Measurements from ENCODE around the gene FAM98C.
A peak's percentile ranks its signal among the peaks of the same experiment; 100 is the strongest.

Gene FAM98C

DNA sequence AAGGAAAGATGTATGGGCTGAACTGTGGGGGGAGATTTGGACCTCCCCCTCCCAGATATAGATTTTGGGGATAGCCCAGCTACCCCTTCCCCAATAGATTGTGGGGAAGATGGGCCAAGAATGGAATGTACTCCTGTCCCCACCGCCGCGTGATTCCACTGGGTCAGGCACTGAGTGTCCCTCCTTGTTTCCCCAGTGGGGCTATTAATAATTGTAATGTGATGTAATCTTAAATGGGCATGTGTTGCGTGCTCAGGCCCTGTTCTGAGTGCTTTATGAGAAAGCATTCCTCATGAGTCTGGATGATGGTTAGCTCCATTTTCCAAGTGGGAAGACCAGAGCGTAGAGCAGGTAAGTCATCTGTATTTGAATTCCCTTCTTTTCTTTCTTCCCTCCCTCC lies 27.1 kb upstream of the FAM98C start:
- TF ChIP-seq POLR2A (IDR thresholded peaks at IDR 0.05; ENCODE audit: low read depth, low read length) (no peak), POU2F2 (IDR thresholded peaks at IDR 0.05; ENCODE audit: low read depth, low read length) (no peak), SPI1 (IDR thresholded peaks at IDR 0.05; ENCODE audit: low read depth, low read length) (no peak), POLR2AphosphoS5 (IDR thresholded peaks at IDR 0.05; ENCODE audit: low read depth, low read length) (no peak), PAX5 (IDR thresholded peaks at IDR 0.05; ENCODE audit: insufficient read depth, low read length, severe bottlenecking) (no peak), TAF1 (IDR thresholded peaks at IDR 0.05; ENCODE audit: low read depth, low read length) (no peak)
- FAIRE-seq (no peak), DNase-seq (ENCODE audit: insufficient read length, low spot score) (no peak)

DNA sequence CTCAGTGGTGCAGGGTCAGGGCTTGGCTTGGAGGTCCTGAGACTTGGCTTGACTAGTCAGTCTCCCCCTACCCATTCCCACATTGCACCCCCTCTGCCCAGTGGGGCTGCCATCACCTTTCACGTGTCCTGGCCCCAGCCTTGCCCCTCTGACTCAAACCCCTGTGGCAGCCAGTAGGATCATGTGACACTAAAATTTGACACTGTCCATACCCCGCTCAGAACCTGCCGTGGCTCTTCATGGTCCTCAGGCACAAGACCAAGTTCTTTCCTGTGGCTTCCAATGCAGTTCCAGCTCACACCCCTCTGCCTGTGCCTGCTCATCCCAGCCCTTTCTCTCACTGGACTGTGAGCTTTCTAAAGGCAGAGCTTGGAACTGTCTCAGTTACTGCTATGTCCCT lies 26.3 kb upstream of the FAM98C start:
- FAIRE-seq = no peak
- DNase-seq (ENCODE audit: insufficient read length, low spot score) = no peak
- TF ChIP-seq POU2F2 (IDR thresholded peaks at IDR 0.05; ENCODE audit: low read depth, low read length) (no peak), SPI1 (IDR thresholded peaks at IDR 0.05; ENCODE audit: low read depth, low read length) (no peak), TAF1 (IDR thresholded peaks at IDR 0.05; ENCODE audit: low read depth, low read length) (no peak), POLR2AphosphoS5 (IDR thresholded peaks at IDR 0.05; ENCODE audit: low read depth, low read length) (no peak), PAX5 (IDR thresholded peaks at IDR 0.05; ENCODE audit: insufficient read depth, low read length, severe bottlenecking) (no peak), POLR2A (IDR thresholded peaks at IDR 0.05; ENCODE audit: low read depth, low read length) (no peak)

DNA sequence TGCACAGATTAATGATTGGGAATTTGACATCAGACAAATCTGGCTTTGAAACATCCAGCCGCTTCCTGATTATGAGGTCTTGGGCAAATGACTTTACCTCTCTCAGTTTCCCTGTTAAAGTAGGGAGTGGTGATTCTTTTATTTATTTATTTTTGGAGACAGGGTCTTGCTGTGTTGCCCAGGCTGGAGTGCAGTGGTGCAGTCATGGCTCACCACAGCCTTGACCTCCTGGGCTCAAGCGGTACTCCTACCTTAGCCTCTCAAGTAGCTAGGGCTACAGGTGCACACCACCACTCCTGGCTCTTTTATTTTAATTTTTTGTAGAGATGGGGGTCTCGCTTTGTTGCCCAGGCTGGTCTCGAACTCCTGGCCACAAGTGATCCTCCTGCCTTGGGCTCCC lies 25.8 kb upstream of the FAM98C start:
- FAIRE-seq = no peak
- DNase-seq (ENCODE audit: insufficient read length, low spot score) = no peak
- no peak for TF ChIP-seq TAF1 (IDR thresholded peaks at IDR 0.05; ENCODE audit: low read depth, low read length)
- TF ChIP-seq POLR2AphosphoS5 (IDR thresholded peaks at IDR 0.05; ENCODE audit: low read depth, low read length) = no peak
- TF ChIP-seq POU2F2 (IDR thresholded peaks at IDR 0.05; ENCODE audit: low read depth, low read length) = no peak
- no peak for TF ChIP-seq SPI1 (IDR thresholded peaks at IDR 0.05; ENCODE audit: low read depth, low read length)
- TF ChIP-seq PAX5 (IDR thresholded peaks at IDR 0.05; ENCODE audit: insufficient read depth, low read length, severe bottlenecking) = no peak
- no peak for TF ChIP-seq POLR2A (IDR thresholded peaks at IDR 0.05; ENCODE audit: low read depth, low read length)

DNA sequence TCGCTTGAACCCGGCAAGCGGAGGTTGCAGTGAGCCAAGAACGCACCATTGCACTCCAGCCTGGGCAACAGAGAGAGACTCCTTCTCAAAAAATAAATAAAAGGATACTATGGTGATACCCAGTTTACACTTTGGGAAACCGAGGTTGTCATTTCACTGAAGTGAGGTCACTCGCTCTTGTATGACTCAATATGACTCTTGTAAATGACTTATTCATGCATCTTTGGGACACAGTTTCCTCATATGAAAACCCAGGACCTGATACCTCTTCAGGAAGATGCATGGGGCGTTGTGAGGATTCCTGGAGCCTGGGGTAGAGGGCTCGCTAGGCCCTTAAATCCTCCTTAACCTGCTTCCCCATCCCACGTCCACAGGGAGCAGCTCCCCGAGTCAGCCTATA lies 24.0 kb upstream of the FAM98C start:
- DNase-seq (ENCODE audit: insufficient read length, low spot score) (no peak), FAIRE-seq (no peak)
- no peak for TF ChIP-seq SPI1 (IDR thresholded peaks at IDR 0.05; ENCODE audit: low read depth, low read length)
- no peak for TF ChIP-seq TAF1 (IDR thresholded peaks at IDR 0.05; ENCODE audit: low read depth, low read length)
- no peak for TF ChIP-seq POLR2AphosphoS5 (IDR thresholded peaks at IDR 0.05; ENCODE audit: low read depth, low read length)
- TF ChIP-seq POU2F2 (IDR thresholded peaks at IDR 0.05; ENCODE audit: low read depth, low read length) = no peak
- no peak for TF ChIP-seq PAX5 (IDR thresholded peaks at IDR 0.05; ENCODE audit: insufficient read depth, low read length, severe bottlenecking)
- no peak for TF ChIP-seq POLR2A (IDR thresholded peaks at IDR 0.05; ENCODE audit: low read depth, low read length)

DNA sequence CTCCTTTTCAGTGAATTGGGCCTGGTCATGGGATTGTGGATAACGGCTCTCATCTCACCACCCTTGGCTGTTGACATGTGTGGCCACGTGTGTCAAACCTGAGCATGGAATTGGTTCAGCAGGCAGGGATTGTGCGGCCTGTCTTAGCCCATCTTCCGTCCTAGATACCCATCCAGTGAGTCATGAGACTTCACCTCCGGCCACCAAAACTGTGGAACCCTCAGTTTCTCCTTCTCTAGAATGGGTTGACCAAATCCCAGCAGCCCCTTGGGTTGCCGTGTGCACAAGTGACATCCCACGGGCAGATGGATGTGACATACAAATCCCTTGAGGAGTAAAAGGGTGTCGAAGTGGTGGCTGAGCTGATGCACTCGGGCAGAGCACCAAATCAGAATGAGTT lies 21.8 kb upstream of the FAM98C start:
- no peak for FAIRE-seq
- TF ChIP-seq POU2F2 (IDR thresholded peaks at IDR 0.05; ENCODE audit: low read depth, low read length) (no peak), SPI1 (IDR thresholded peaks at IDR 0.05; ENCODE audit: low read depth, low read length) (no peak)
- no peak for DNase-seq (ENCODE audit: insufficient read length, low spot score)

DNA sequence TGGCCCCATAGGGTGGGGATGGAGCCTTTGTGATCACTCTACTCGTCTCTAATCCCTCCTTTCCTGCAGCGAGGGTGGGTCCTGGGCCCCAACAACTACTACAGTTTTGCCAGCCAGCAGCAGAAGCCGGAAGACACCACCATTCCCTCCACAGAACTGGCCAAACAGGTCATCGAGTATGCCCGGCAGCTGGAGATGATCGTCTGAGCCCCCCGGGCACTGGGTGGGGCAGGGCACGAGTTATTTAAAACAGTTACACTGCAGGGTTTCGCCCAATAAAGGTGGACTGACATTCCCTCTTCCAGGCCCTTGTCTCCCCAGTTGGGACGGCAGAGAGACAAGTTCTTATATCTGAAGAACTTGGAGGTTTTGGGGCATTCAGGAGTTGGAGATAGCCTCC lies 19.7 kb upstream of the FAM98C start:
- DNase-seq (ENCODE audit: insufficient read length, low spot score) (no peak), FAIRE-seq (no peak)
- TF ChIP-seq SPI1 (IDR thresholded peaks at IDR 0.05; ENCODE audit: low read depth, low read length) (no peak), PAX5 (IDR thresholded peaks at IDR 0.05; ENCODE audit: insufficient read depth, low read length, severe bottlenecking) (no peak), POLR2A (IDR thresholded peaks at IDR 0.05; ENCODE audit: low read depth, low read length) (no peak), TAF1 (IDR thresholded peaks at IDR 0.05; ENCODE audit: low read depth, low read length) (no peak), POLR2AphosphoS5 (IDR thresholded peaks at IDR 0.05; ENCODE audit: low read depth, low read length) (no peak), POU2F2 (IDR thresholded peaks at IDR 0.05; ENCODE audit: low read depth, low read length) (no peak)

DNA sequence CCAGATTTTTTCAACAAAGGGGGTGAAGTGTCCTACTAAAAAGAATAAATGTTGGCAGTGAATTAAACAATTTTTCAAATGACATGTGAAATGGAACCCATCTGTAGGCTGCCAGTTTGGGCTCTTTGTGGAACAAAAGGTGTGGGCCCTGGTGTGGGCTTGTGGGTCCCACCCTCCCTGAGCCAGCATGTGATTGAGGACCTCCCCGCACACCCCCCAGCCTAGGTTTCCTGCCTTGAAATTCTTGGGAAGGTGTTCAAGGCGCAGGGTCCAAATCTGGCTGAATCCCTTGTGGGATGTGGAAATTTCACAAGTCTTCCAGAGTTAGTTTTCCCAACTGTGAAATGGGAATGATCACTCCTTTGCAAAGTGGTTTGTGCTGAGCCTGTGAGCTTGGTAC lies 19.1 kb upstream of the FAM98C start:
- no peak for DNase-seq (ENCODE audit: insufficient read length, low spot score)
- no peak for FAIRE-seq
- TF ChIP-seq PAX5 (IDR thresholded peaks at IDR 0.05; ENCODE audit: insufficient read depth, low read length, severe bottlenecking) (no peak), POLR2AphosphoS5 (IDR thresholded peaks at IDR 0.05; ENCODE audit: low read depth, low read length) (no peak), TAF1 (IDR thresholded peaks at IDR 0.05; ENCODE audit: low read depth, low read length) (no peak), POU2F2 (IDR thresholded peaks at IDR 0.05; ENCODE audit: low read depth, low read length) (no peak), POLR2A (IDR thresholded peaks at IDR 0.05; ENCODE audit: low read depth, low read length) (no peak), SPI1 (IDR thresholded peaks at IDR 0.05; ENCODE audit: low read depth, low read length) (no peak)

DNA sequence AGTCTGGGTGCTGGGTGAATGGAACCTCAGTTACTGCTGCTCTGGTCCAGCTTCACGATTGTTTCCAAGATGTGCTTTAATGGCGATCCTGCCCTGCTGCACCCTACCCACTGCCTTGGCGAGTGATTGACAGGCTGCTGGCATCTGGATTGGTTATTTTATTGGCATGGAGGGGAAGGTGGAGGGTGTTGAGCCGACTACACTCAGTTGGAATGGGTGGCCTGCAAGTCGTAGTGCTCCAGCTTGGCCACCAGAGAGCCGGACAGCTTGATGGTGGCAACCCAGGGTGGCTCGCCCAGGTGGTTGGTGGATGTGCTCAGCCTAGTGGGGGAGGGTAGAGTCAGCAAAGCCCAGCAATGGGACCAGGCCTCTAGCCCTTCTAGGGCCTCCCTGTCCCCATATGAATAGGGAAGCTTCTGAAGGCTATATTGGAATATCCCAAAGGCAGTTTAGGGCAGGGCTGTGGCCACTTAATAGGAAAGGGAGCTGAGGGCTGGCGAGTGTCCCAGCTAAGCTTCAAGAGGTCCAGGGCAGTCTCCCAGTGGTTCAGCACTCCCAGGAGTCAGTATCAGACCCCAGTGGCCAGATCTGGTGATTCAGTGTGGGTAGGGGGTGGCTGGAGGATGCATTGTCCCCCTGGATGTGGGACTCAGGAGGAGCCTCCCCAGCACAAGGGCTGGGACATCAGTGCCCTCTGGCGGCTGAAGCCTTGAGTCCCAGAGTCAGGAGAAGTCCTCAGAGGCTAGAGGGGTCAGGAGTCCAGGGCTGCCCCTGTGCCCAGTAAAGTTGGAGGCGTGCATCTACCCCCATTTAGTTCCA lies 18.5 kb upstream of the FAM98C start:
- DNase-seq (ENCODE audit: insufficient read length, low spot score) (no peak), FAIRE-seq (peak; percentile 61)
- TF ChIP-seq SPI1 (IDR thresholded peaks at IDR 0.05; ENCODE audit: low read depth, low read length) (no peak), POLR2A (IDR thresholded peaks at IDR 0.05; ENCODE audit: low read depth, low read length) (0 out of 2 replicates have a peak, but pooled peaks have one; percentile 14)

DNA sequence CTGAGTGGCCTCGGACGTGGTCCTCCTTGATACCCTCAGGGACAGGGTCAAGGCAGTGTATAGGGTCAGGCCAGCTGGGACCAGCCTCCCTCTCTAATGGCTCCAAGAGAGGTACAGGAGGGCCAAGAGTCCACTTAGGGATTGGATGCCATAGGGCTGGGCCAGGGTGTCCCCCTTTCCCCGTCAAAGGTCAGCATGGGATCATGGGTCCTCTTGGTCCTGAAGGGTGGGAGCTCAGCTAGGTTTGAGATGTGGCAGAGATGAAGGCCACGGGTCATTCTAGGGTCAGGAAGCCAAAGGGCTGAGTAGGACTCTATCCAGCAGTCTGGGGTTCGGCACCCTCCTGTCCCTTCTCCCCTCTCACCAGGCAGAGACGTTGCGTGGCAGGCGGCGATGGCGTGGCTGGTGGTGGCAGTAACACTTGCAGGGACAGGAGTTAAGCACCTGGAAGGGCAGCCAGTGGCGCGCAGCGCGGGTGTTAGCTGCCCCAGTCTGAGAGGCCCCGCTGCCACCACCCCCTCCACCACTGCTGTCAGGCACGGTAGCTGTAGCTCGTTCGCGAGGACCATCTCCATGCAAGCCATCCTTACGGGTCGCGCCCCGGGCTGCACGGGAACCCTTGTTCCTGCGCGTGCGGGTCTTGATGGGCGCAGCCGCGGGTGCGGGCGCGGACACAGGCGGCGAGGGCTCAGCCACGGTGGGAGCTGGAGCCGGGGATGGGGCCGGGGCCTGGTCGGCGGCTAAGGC lies 17.7 kb upstream of the FAM98C start:
- TF ChIP-seq PAX5 (IDR thresholded peaks at IDR 0.05; ENCODE audit: insufficient read depth, low read length, severe bottlenecking) (no peak), POU2F2 (IDR thresholded peaks at IDR 0.05; ENCODE audit: low read depth, low read length) (no peak), TAF1 (IDR thresholded peaks at IDR 0.05; ENCODE audit: low read depth, low read length) (no peak), POLR2AphosphoS5 (IDR thresholded peaks at IDR 0.05; ENCODE audit: low read depth, low read length) (peak; percentile 52), POLR2A (IDR thresholded peaks at IDR 0.05; ENCODE audit: low read depth, low read length) (peak; percentile 10; the same call in 1 of the 2 replicates)
- FAIRE-seq (no peak), DNase-seq (ENCODE audit: insufficient read length, low spot score) (no peak)

All from GM12891 (cell line).